ENCODE measurements around the gene HNRNPC. TPM values are rescaled to one million over a fixed set of nuclear protein-coding genes. Genes with fewer than 3 reads are reported as not detected.

Gene HNRNPC
- total and polyA plus RNA-seq, 5 donors from 2014 or later = 582 to 840 (median 791) TPM

- H3K4me1 Mint-ChIP-seq = peaks cover 19 to 32% (median 24%) of the 10 kb centered on the region in 4 donors
- no peaks in the 10 kb centered on the region for H3K9me3 Mint-ChIP-seq
- Histone ChIP-seq H3K27me3 (ENCODE audit: control insufficient read depth, insufficient read depth, low read length) (no peaks in the 10 kb centered on the region), H3K9me3 (ENCODE audit: control insufficient read depth in 2 of 2, low read length in 2 of 2) (no peaks in the 10 kb centered on the region), H3K4me3 (ENCODE audit: low read depth, low read length) (no peak overlapping the region), H3K27ac (ENCODE audit: insufficient read depth, low read length, poor library complexity, severe bottlenecking) (no peak overlapping the region), H3K4me1 (ENCODE audit: control insufficient read depth, insufficient read depth, low read length, poor library complexity, severe bottlenecking) (no peaks in the 10 kb centered on the region), H3K36me3 (ENCODE audit: control insufficient read depth, insufficient read depth, low read length) (peaks cover 42% of the 10 kb centered on the region)
- no peaks in the 10 kb centered on the region for H3K27me3 Mint-ChIP-seq
- peaks cover 29% of the 10 kb centered on the region for H3K36me3 Mint-ChIP-seq
- peak overlapping the region; percentile 13 to 68 (median 46) for H3K27ac Mint-ChIP-seq
- DNase-seq (no peak), ATAC-seq (ENCODE audit: low read depth in 2 of 2) (no peak)
- H3K4me3 Mint-ChIP-seq = no peak overlapping the region
These were observed 62.2 kb downstream of the HNRNPC start for GRCh38 chr14:21206753-21207684.

- DNase-seq (no peak), ATAC-seq (ENCODE audit: low read depth in 2 of 2) (no peak)
- no peaks in the 10 kb centered on the region for H3K9me3 ChIP-seq (ENCODE audit: control insufficient read depth in 2 of 2, low read length in 2 of 2)
- no peak overlapping the region for H3K4me3 Mint-ChIP-seq
- no peaks in the 10 kb centered on the region for H3K27me3 Mint-ChIP-seq
- H3K4me1 Mint-ChIP-seq = peaks cover 17 to 23% (median 18%) of the 10 kb centered on the region in 4 donors
- H3K4me1 ChIP-seq (ENCODE audit: control insufficient read depth, insufficient read depth, low read length, poor library complexity, severe bottlenecking) = no peaks in the 10 kb centered on the region
- H3K36me3 ChIP-seq (ENCODE audit: control insufficient read depth, insufficient read depth, low read length) = peaks cover 32% of the 10 kb centered on the region
- H3K4me3 ChIP-seq (ENCODE audit: low read depth, low read length) = no peak overlapping the region
- no peak overlapping the region for H3K27ac ChIP-seq (ENCODE audit: insufficient read depth, low read length, poor library complexity, severe bottlenecking)
- peaks cover 19% of the 10 kb centered on the region for H3K36me3 Mint-ChIP-seq
- H3K9me3 Mint-ChIP-seq = no peaks in the 10 kb centered on the region
- H3K27me3 ChIP-seq (ENCODE audit: control insufficient read depth, insufficient read depth, low read length) = no peaks in the 10 kb centered on the region
- H3K27ac Mint-ChIP-seq = peak overlapping the region in 1 of 3 donors; percentile 80
These were observed 63.3 kb downstream of the HNRNPC start for GRCh38 chr14:21205678-21206581.

GRCh38 chr14:21205026-21205677 lies 64.1 kb downstream of the HNRNPC start:
- Histone ChIP-seq H3K4me3 (ENCODE audit: low read depth, low read length) (no peak overlapping the region), H3K4me1 (ENCODE audit: control insufficient read depth, insufficient read depth, low read length, poor library complexity, severe bottlenecking) (no peaks in the 10 kb centered on the region), H3K27ac (ENCODE audit: insufficient read depth, low read length, poor library complexity, severe bottlenecking) (no peak overlapping the region), H3K9me3 (ENCODE audit: control insufficient read depth in 2 of 2, low read length in 2 of 2) (no peaks in the 10 kb centered on the region), H3K36me3 (ENCODE audit: control insufficient read depth, insufficient read depth, low read length) (peaks cover 30% of the 10 kb centered on the region), H3K27me3 (ENCODE audit: control insufficient read depth, insufficient read depth, low read length) (no peaks in the 10 kb centered on the region)
- peak in 1 of 2 donors; percentile 14 for ATAC-seq (ENCODE audit: low read depth in 2 of 2)
- Mint-ChIP-seq H3K27ac (no peak overlapping the region), H3K9me3 (no peaks in the 10 kb centered on the region), H3K27me3 (no peaks in the 10 kb centered on the region), H3K36me3 (peaks cover 17% of the 10 kb centered on the region), H3K4me1 (peaks cover 14 to 22% (median 21%) of the 10 kb centered on the region in 4 donors), H3K4me3 (no peak overlapping the region)
- DNase-seq = no peak

- H3K36me3 ChIP-seq (ENCODE audit: control insufficient read depth, insufficient read depth, low read length) = peaks cover 23% of the 10 kb centered on the region
- no peaks in the 10 kb centered on the region for H3K27me3 Mint-ChIP-seq
- no peaks in the 10 kb centered on the region for H3K9me3 ChIP-seq (ENCODE audit: control insufficient read depth in 2 of 2, low read length in 2 of 2)
- H3K4me3 ChIP-seq (ENCODE audit: low read depth, low read length) = no peak overlapping the region
- no peak overlapping the region for H3K4me3 Mint-ChIP-seq
- peaks cover 10% of the 10 kb centered on the region for H3K36me3 Mint-ChIP-seq
- no peak overlapping the region for H3K27ac ChIP-seq (ENCODE audit: insufficient read depth, low read length, poor library complexity, severe bottlenecking)
- DNase-seq (no peak), ATAC-seq (ENCODE audit: low read depth in 2 of 2) (no peak)
- H3K4me1 Mint-ChIP-seq = peaks cover 14 to 21% (median 18%) of the 10 kb centered on the region in 4 donors
- no peak overlapping the region for H3K27ac Mint-ChIP-seq
- no peaks in the 10 kb centered on the region for H3K27me3 ChIP-seq (ENCODE audit: control insufficient read depth, insufficient read depth, low read length)
- no peaks in the 10 kb centered on the region for H3K4me1 ChIP-seq (ENCODE audit: control insufficient read depth, insufficient read depth, low read length, poor library complexity, severe bottlenecking)
- no peaks in the 10 kb centered on the region for H3K9me3 Mint-ChIP-seq
These were observed 64.8 kb downstream of the HNRNPC start for GRCh38 chr14:21204167-21205025.

GRCh38 chr14:21203470-21204166 lies 65.6 kb downstream of the HNRNPC start:
- H3K27ac Mint-ChIP-seq = peak overlapping the region in 2 of 3 donors; percentile 2 to 15
- H3K9me3 ChIP-seq (ENCODE audit: control insufficient read depth in 2 of 2, low read length in 2 of 2) = no peaks in the 10 kb centered on the region
- H3K4me1 Mint-ChIP-seq = peaks cover 14 to 24% (median 17%) of the 10 kb centered on the region in 4 donors
- no peak overlapping the region for H3K4me3 ChIP-seq (ENCODE audit: low read depth, low read length)
- peaks cover 8% of the 10 kb centered on the region for H3K36me3 Mint-ChIP-seq
- DNase-seq = no peak
- no peaks in the 10 kb centered on the region for H3K27me3 Mint-ChIP-seq
- H3K36me3 ChIP-seq (ENCODE audit: control insufficient read depth, insufficient read depth, low read length) = peaks cover 15% of the 10 kb centered on the region
- no peak overlapping the region for H3K27ac ChIP-seq (ENCODE audit: insufficient read depth, low read length, poor library complexity, severe bottlenecking)
- no peak overlapping the region for H3K4me3 Mint-ChIP-seq
- H3K4me1 ChIP-seq (ENCODE audit: control insufficient read depth, insufficient read depth, low read length, poor library complexity, severe bottlenecking) = no peaks in the 10 kb centered on the region
- no peaks in the 10 kb centered on the region for H3K27me3 ChIP-seq (ENCODE audit: control insufficient read depth, insufficient read depth, low read length)
- ATAC-seq (ENCODE audit: low read depth in 2 of 2) = no peak
- H3K9me3 Mint-ChIP-seq = no peaks in the 10 kb centered on the region

DNA sequence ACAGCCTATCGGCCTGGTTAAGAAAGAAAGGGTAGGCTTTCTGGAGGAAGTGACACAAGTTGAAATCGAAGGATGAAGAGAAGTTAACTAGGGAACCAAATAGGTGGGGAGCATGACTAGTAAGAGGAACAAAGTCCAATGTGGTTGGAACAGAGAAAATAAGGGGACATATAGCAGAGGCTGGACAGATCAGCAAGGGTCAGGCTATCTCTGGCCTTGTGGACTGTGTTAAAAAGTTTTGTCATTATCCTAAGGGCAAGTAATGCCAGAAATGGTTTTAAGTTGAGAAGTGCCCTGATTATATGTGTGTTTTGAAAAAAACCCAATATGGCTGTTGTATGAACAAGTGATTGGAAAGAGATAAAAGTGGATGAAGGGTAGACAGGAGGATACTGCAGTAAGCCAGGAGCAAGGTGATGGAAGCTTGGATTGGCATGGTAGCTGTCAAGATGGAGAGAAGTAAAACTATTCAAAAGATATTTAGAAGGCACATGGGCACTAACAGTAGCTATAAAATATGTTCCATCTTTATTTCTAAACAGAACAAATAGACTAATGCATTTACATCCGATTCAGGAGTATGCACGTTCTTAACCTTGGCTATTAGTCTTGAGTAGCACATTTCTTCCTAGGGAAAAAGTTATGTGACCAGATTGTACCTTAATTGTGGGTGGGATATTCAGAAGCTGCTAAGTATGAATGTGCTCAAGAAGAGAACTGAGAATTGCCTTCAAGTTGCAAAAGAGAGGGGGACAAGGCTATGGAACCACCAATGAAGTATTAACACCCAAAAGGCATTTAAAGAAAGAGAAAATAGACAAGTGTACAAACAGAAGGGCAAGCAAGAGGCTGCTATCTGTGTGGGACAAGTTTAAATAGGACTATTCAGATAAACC lies 66.5 kb downstream of the HNRNPC start:
- no peak overlapping the region for H3K4me3 Mint-ChIP-seq

More for the DNA sequence above, 66.5 kb downstream of the HNRNPC start:
- Mint-ChIP-seq H3K4me1 (peaks cover 11 to 22% (median 14%) of the 10 kb centered on the region in 4 donors), H3K36me3 (peaks cover 8% of the 10 kb centered on the region), H3K27me3 (no peaks in the 10 kb centered on the region), H3K9me3 (no peaks in the 10 kb centered on the region), H3K27ac (peak overlapping the region in 2 of 3 donors; percentile 2 to 15)
- Histone ChIP-seq H3K4me1 (ENCODE audit: control insufficient read depth, insufficient read depth, low read length, poor library complexity, severe bottlenecking) (no peaks in the 10 kb centered on the region), H3K9me3 (ENCODE audit: control insufficient read depth in 2 of 2, low read length in 2 of 2) (no peaks in the 10 kb centered on the region), H3K27ac (ENCODE audit: insufficient read depth, low read length, poor library complexity, severe bottlenecking) (no peak overlapping the region), H3K36me3 (ENCODE audit: control insufficient read depth, insufficient read depth, low read length) (peaks cover 6% of the 10 kb centered on the region), H3K27me3 (ENCODE audit: control insufficient read depth, insufficient read depth, low read length) (no peaks in the 10 kb centered on the region), H3K4me3 (ENCODE audit: low read depth, low read length) (no peak overlapping the region)
- ATAC-seq (ENCODE audit: low read depth in 2 of 2) = no peak
- no peak for DNase-seq

Measured in CD4-positive, CD25-positive, alpha-beta regulatory T cell (primary cell).